ENCODE data around the gene FCER1A. TPM values are rescaled to one million over a fixed set of nuclear protein-coding genes. Genes with fewer than 3 reads are reported as not detected.

Gene FCER1A
- total RNA-seq, 1 donor from 2014 or later = not detected

GRCh38 chr1:159315381-159315780 is 13.2 kb downstream of the FCER1A start:
- H3K9ac ChIP-seq = no peak overlapping the region
- no peaks in the 10 kb centered on the region for H3K4me1 ChIP-seq
- no peaks in the 10 kb centered on the region for H3K27me3 ChIP-seq
- Mint-ChIP-seq H3K36me3 (no peaks in the 10 kb centered on the region), H3K4me3 (no peak overlapping the region), H3K9me3 (no peaks in the 10 kb centered on the region), H3K27ac (no peak overlapping the region), H3K4me1 (no peaks in the 10 kb centered on the region), H3K27me3 (ENCODE audit: insufficient read depth, low read depth) (peaks cover 2% of the 10 kb centered on the region)
- H3F3A ChIP-seq (ENCODE audit: low read depth) = no peaks in the 10 kb centered on the region
- DNase-seq (ENCODE audit: low spot score) = no peak
- peaks cover 27% of the 10 kb centered on the region for H3K9me3 ChIP-seq (ENCODE audit: low read depth)
- no peaks in the 10 kb centered on the region for H3K79me2 ChIP-seq (ENCODE audit: low read depth)
- no peaks in the 10 kb centered on the region for H3K36me3 ChIP-seq
- H2AFZ ChIP-seq (replicated peaks) = no peak overlapping the region
- H4K20me1 ChIP-seq (ENCODE audit: low read depth) = no peaks in the 10 kb centered on the region
- no peak for TF ChIP-seq CTCF (IDR thresholded peaks at IDR 0.05)
- no peak for TF ChIP-seq EZH2 (IDR thresholded peaks at IDR 0.05)
- TF ChIP-seq EZH2phosphoT487 (IDR thresholded peaks at IDR 0.05) = no peak
- H3K4me2 ChIP-seq = no peak overlapping the region
- no peak overlapping the region for H3K4me3 ChIP-seq
- H3K27ac ChIP-seq = no peak overlapping the region

GRCh38 chr1:159318784-159319551 is 16.8 kb downstream of the FCER1A start:
- Histone ChIP-seq H3K36me3 (no peaks in the 10 kb centered on the region), H3K4me1 (no peaks in the 10 kb centered on the region), H3K9ac (no peak overlapping the region), H2AFZ (replicated peaks) (no peak overlapping the region), H3K27me3 (no peaks in the 10 kb centered on the region), H3F3A (ENCODE audit: low read depth) (no peaks in the 10 kb centered on the region), H3K27ac (no peak overlapping the region), H3K79me2 (ENCODE audit: low read depth) (no peaks in the 10 kb centered on the region), H4K20me1 (ENCODE audit: low read depth) (no peaks in the 10 kb centered on the region), H3K9me3 (ENCODE audit: low read depth) (peaks cover 39% of the 10 kb centered on the region), H3K4me3 (no peak overlapping the region), H3K4me2 (no peak overlapping the region)
- Mint-ChIP-seq H3K27ac (no peak overlapping the region), H3K27me3 (ENCODE audit: insufficient read depth, low read depth) (peaks cover 2% of the 10 kb centered on the region), H3K4me3 (no peak overlapping the region), H3K9me3 (no peaks in the 10 kb centered on the region), H3K36me3 (no peaks in the 10 kb centered on the region), H3K4me1 (no peaks in the 10 kb centered on the region)
- no peak for DNase-seq (ENCODE audit: low spot score)
- TF ChIP-seq CTCF (IDR thresholded peaks at IDR 0.05) (no peak), EZH2phosphoT487 (IDR thresholded peaks at IDR 0.05) (no peak), EZH2 (IDR thresholded peaks at IDR 0.05) (no peak)

- no peak overlapping the region for H3K9ac ChIP-seq
- no peak for DNase-seq (ENCODE audit: low spot score)
- Mint-ChIP-seq H3K4me1 (no peaks in the 10 kb centered on the region), H3K9me3 (no peaks in the 10 kb centered on the region), H3K27me3 (ENCODE audit: insufficient read depth, low read depth) (no peaks in the 10 kb centered on the region), H3K4me3 (no peak overlapping the region), H3K27ac (no peak overlapping the region), H3K36me3 (no peaks in the 10 kb centered on the region)
- H3K9me3 ChIP-seq (ENCODE audit: low read depth) = peaks cover 16% of the 10 kb centered on the region
- no peaks in the 10 kb centered on the region for H3K79me2 ChIP-seq (ENCODE audit: low read depth)
- H3K27me3 ChIP-seq = no peaks in the 10 kb centered on the region
- H3K36me3 ChIP-seq = no peaks in the 10 kb centered on the region
- no peaks in the 10 kb centered on the region for H4K20me1 ChIP-seq (ENCODE audit: low read depth)
- no peak overlapping the region for H2AFZ ChIP-seq (replicated peaks)
- no peak overlapping the region for H3K4me2 ChIP-seq
- H3F3A ChIP-seq (ENCODE audit: low read depth) = no peaks in the 10 kb centered on the region
- no peak for TF ChIP-seq EZH2phosphoT487 (IDR thresholded peaks at IDR 0.05)
- TF ChIP-seq CTCF (IDR thresholded peaks at IDR 0.05) = no peak
- no peak for TF ChIP-seq EZH2 (IDR thresholded peaks at IDR 0.05)
- no peak overlapping the region for H3K4me3 ChIP-seq
- no peaks in the 10 kb centered on the region for H3K4me1 ChIP-seq
- H3K27ac ChIP-seq = no peak overlapping the region
Observed at GRCh38 chr1:159334797-159335196, 32.7 kb downstream of the FCER1A start.
